ENCODE results near the gene SEMA4G. TPM values are rescaled to one million over a fixed set of nuclear protein-coding genes. Genes with fewer than 3 reads are reported as not detected.

SEMA4G gene
- polyA plus RNA-seq, 2 of the 4 experiments (the other 2 are of a cell fraction) = 13.5 to 17.4 TPM

DNA sequence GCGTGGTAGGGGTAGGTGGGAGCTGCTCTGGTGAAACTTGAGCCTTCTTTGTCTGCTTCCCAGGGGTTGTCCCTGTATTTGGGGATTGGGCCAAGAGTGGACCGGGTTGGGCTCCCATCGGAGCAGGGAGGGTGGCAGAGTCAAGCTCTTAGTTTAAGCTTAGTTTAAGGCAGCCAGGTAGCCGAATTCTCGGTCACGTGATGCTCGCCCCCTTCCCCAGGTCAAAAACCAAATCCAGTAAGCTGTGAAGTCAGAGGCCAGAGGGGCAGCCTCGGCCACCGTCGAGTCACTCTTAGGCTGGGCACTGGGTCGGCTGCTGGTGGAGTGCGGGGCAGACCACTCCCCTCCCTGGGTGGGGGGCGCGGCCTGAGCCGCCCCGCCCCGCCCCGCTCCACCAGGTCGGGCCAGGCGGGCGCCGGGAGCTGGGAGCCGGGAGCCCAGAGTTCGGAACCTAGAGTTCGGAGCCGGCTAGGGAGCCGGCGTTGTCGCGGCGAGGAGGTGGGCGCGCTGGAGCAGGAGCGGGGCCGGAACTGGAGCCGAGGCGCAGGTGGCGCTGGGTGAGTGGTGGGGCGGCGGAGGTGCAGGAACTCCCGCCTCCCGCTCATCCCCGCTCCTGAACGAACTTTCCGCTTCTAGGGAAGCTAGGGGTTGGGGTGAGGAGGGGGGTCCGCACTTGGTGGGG, 27.5 kb downstream of the SEMA4G start:
- 15% methylated on average over 25 of the region's 46 CpGs for WGBS (ENCODE audit: missing lambda C conversion rate)
- DNase-seq (ENCODE audit: low read depth in 1 of 2, low spot score in 1 of 2) = peak; percentile 40 to 57
- FAIRE-seq = no peak
- Histone ChIP-seq H3K9me3 (no peaks in the 10 kb centered on the region), H3K4me2 (peak overlapping the region; percentile 89), H3K27ac (peak overlapping the region; percentile 98), H3K4me1 (peaks cover 27% of the 10 kb centered on the region), H3K4me3 (peak overlapping the region; percentile 92)
- ChIA-PET POLR2A (interaction anchor here (1.7 to 2.3 kb wide), 3 partner anchors 10 to 20 kb away, joined by 5 to 6 read pairs (median 5); partner anchors contain the start of genes MRPL43 and TWNK), CTCF (interaction anchor here (0.5 to 25.8 kb wide), 23 partner anchors 9 to 840 kb away, joined by 3 to 608 read pairs (median 6); partner anchors contain the start of genes KAZALD1, MRPL43, PDZD7 and SEMA4G)
- ATAC-seq = peak; percentile 14 to 58
- no peak; a peak in 2 of 5 replicates for TF ChIP-seq JUN (IDR thresholded peaks at IDR 0.05)
- TF ChIP-seq, protein P1, sequence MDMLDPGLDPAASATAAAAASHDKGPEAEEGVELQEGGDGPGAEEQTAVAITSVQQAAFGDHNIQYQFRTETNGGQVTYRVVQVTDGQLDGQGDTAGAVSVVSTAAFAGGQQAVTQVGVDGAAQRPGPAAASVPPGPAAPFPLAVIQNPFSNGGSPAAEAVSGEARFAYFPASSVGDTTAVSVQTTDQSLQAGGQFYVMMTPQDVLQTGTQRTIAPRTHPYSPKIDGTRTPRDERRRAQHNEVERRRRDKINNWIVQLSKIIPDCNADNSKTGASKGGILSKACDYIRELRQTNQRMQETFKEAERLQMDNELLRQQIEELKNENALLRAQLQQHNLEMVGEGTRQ (IDR thresholded peaks at IDR 0.05) = peak; percentile 75; the same call in 1 of the 2 replicates

DNA sequence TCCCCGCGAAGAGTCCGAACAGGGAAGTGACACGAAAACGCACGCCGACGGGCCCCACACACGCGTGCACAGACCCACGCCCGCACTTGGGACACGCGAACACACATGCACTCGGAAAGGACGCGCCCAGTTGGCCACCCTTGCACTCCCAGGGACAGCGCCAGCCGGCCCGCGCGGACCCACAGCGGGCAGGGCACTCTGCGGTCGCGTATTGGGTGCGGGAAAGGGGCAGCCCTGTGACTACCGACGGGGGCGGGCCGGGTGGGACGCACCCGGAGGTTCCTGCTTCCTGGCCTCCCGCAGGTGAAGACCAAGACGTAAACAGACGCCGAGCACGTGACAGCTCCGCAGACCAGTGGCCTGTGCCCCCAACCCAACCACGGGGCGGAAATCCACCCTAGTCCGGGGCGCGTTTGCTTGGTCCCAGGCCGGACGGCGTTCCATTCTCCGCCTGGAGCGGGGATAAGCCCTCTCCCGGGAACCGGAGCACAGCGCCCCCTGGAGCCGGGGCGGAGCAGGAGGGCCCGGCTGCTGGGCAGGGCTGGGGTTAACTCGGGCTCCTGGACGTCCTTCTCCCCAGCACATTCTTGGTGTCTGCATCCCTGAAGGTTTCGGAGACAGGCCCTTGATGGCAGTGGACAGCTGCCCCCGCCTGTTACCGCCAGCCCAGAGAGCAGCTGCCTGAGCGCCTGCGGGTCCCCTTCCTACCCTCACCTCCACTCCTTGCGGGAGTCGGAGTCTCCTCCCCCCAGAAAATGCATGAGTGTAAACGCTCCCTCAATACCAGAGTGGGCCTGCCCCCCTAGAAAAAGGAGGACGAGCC, 28.3 kb downstream of the SEMA4G start:
- H3K4me2 ChIP-seq = peak overlapping the region; percentile 89
- H3K4me3 ChIP-seq = peak overlapping the region; percentile 92
- 0% methylated on average over 17 of the region's 66 CpGs for WGBS (ENCODE audit: missing lambda C conversion rate)
- POLR2A ChIA-PET = interaction anchor here (1.2 to 2.3 kb wide), 6 partner anchors 10 to 64 kb away, joined by 3 to 6 read pairs (median 4); partner anchors contain the start of genes KAZALD1, MRPL43 and TWNK
- no peaks in the 10 kb centered on the region for H3K9me3 ChIP-seq
- FAIRE-seq = no peak
- ATAC-seq = peak; percentile 62 to 84
- DNase-seq (ENCODE audit: low read depth in 1 of 2, low spot score in 1 of 2) = peak; percentile 85 to 94
- peak overlapping the region; percentile 98 for H3K27ac ChIP-seq
- peaks cover 27% of the 10 kb centered on the region for H3K4me1 ChIP-seq
- CTCF ChIA-PET = interaction anchor here (0.5 to 25.8 kb wide), 33 partner anchors 10 to 839 kb away, joined by 3 to 608 read pairs (median 4); partner anchors contain the start of genes KAZALD1, MRPL43, PDZD7 and SEMA4G
- no peak for TF ChIP-seq MAZ (IDR thresholded peaks at IDR 0.05; ENCODE audit: borderline replicate concordance, low read depth, low read length)
- no peak for TF ChIP-seq NFE2L2 (conservative IDR thresholded peaks at IDR 0.05; ENCODE audit: low read length)
- TF ChIP-seq, protein P2, sequence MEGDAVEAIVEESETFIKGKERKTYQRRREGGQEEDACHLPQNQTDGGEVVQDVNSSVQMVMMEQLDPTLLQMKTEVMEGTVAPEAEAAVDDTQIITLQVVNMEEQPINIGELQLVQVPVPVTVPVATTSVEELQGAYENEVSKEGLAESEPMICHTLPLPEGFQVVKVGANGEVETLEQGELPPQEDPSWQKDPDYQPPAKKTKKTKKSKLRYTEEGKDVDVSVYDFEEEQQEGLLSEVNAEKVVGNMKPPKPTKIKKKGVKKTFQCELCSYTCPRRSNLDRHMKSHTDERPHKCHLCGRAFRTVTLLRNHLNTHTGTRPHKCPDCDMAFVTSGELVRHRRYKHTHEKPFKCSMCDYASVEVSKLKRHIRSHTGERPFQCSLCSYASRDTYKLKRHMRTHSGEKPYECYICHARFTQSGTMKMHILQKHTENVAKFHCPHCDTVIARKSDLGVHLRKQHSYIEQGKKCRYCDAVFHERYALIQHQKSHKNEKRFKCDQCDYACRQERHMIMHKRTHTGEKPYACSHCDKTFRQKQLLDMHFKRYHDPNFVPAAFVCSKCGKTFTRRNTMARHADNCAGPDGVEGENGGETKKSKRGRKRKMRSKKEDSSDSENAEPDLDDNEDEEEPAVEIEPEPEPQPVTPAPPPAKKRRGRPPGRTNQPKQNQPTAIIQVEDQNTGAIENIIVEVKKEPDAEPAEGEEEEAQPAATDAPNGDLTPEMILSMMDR (IDR thresholded peaks at IDR 0.05) = peak; percentile 94
- peak; percentile 29 for TF ChIP-seq POLR2A (IDR thresholded peaks at IDR 0.05; ENCODE audit: low read length)
- TF ChIP-seq CEBPB (IDR thresholded peaks at IDR 0.05) = no peak
- no peak for TF ChIP-seq KDM1A (IDR thresholded peaks at IDR 0.05; ENCODE audit: low read depth)
- no peak for TF ChIP-seq KDM5A (IDR thresholded peaks at IDR 0.05)
- TF ChIP-seq RFX5 (IDR thresholded peaks at IDR 0.05) = no peak
- no peak for TF ChIP-seq BHLHE40 (IDR thresholded peaks at IDR 0.05; ENCODE audit: low read depth, low read length)
- no peak for TF ChIP-seq EHF (CRISPR knock-in tag; IDR thresholded peaks at IDR 0.05)
- TF ChIP-seq ZNF302 (CRISPR knock-in tag; IDR thresholded peaks at IDR 0.05) = no peak
- no peak for TF ChIP-seq TFCP2L1 (CRISPR knock-in tag; IDR thresholded peaks at IDR 0.05)
- TF ChIP-seq GATA3 (IDR thresholded peaks at IDR 0.05; ENCODE audit: borderline replicate concordance) = no peak
- TF ChIP-seq, protein P3, sequence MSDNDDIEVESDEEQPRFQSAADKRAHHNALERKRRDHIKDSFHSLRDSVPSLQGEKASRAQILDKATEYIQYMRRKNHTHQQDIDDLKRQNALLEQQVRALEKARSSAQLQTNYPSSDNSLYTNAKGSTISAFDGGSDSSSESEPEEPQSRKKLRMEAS (IDR thresholded peaks at IDR 0.05) = peak; percentile 86
- TF ChIP-seq RARB (CRISPR knock-in tag; IDR thresholded peaks at IDR 0.05) = no peak
- TF ChIP-seq HOXB13 (CRISPR knock-in tag; IDR thresholded peaks at IDR 0.05; ENCODE audit: low read depth) = no peak
- no peak for TF ChIP-seq TP53 (CRISPR knock-in tag; IDR thresholded peaks at IDR 0.05)
- TF ChIP-seq, protein P4, sequence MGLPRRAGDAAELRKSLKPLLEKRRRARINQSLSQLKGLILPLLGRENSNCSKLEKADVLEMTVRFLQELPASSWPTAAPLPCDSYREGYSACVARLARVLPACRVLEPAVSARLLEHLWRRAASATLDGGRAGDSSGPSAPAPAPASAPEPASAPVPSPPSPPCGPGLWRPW (IDR thresholded peaks at IDR 0.05) = no peak
- 0 out of 2 replicates have a peak, but pooled peaks have one; percentile 25 for TF ChIP-seq ESRRA (IDR thresholded peaks at IDR 0.05; ENCODE audit: borderline replicate concordance, low read length)
- no peak for TF ChIP-seq CHD4 (IDR thresholded peaks at IDR 0.05; ENCODE audit: borderline replicate concordance)
- TF ChIP-seq, protein P5, sequence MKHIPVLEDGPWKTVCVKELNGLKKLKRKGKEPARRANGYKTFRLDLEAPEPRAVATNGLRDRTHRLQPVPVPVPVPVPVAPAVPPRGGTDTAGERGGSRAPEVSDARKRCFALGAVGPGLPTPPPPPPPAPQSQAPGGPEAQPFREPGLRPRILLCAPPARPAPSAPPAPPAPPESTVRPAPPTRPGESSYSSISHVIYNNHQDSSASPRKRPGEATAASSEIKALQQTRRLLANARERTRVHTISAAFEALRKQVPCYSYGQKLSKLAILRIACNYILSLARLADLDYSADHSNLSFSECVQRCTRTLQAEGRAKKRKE (CRISPR knock-in tag; IDR thresholded peaks at IDR 0.05; ENCODE audit: low read depth) = no peak
- TF ChIP-seq, protein P6, sequence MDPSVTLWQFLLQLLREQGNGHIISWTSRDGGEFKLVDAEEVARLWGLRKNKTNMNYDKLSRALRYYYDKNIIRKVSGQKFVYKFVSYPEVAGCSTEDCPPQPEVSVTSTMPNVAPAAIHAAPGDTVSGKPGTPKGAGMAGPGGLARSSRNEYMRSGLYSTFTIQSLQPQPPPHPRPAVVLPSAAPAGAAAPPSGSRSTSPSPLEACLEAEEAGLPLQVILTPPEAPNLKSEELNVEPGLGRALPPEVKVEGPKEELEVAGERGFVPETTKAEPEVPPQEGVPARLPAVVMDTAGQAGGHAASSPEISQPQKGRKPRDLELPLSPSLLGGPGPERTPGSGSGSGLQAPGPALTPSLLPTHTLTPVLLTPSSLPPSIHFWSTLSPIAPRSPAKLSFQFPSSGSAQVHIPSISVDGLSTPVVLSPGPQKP (IDR thresholded peaks at IDR 0.05; ENCODE audit: low read depth, low read length) = no peak
- TF ChIP-seq, protein P7, sequence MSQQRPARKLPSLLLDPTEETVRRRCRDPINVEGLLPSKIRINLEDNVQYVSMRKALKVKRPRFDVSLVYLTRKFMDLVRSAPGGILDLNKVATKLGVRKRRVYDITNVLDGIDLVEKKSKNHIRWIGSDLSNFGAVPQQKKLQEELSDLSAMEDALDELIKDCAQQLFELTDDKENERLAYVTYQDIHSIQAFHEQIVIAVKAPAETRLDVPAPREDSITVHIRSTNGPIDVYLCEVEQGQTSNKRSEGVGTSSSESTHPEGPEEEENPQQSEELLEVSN (IDR thresholded peaks at IDR 0.05; ENCODE audit: borderline replicate concordance, low read depth) = peak; percentile 37; the same call in 1 of the 2 replicates
- TF ChIP-seq, protein P1 (IDR thresholded peaks at IDR 0.05) = peak; percentile 64
- TF ChIP-seq POLR2AphosphoS2 (conservative IDR thresholded peaks at IDR 0.05; ENCODE audit: low read length) = no peak

All from A549 (cell line).